ENCODE results near the gene DNM3.

The DNM3 gene

DNA sequence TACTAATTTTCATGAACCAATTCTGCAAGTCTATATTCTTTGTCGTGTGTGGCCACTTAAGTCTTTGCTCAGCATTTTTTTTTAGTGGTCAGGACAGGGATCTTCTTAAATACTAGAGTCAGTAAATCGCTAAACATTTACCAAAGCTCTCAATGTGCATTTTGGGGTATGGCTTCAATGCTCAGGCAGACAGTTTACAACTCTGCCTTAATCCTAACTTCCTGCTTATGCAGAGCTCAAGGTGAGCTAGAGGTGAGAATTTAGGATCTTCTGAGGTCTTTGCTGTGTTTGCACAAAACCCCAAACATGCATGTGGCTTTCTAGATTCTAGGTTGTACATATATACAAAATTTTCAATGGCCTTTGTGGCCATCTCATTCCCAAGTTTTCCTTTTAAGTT, 153.0 kb downstream of the DNM3 start:
- no peaks in the 10 kb centered on the region for H3K9me3 ChIP-seq
- TF ChIP-seq, protein P1, sequence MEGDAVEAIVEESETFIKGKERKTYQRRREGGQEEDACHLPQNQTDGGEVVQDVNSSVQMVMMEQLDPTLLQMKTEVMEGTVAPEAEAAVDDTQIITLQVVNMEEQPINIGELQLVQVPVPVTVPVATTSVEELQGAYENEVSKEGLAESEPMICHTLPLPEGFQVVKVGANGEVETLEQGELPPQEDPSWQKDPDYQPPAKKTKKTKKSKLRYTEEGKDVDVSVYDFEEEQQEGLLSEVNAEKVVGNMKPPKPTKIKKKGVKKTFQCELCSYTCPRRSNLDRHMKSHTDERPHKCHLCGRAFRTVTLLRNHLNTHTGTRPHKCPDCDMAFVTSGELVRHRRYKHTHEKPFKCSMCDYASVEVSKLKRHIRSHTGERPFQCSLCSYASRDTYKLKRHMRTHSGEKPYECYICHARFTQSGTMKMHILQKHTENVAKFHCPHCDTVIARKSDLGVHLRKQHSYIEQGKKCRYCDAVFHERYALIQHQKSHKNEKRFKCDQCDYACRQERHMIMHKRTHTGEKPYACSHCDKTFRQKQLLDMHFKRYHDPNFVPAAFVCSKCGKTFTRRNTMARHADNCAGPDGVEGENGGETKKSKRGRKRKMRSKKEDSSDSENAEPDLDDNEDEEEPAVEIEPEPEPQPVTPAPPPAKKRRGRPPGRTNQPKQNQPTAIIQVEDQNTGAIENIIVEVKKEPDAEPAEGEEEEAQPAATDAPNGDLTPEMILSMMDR (IDR thresholded peaks at IDR 0.05): no peak
- no peak overlapping the region for H3K4me3 ChIP-seq (ENCODE audit: low read depth in 1 of 2, low read length in 1 of 2)
- no peaks in the 10 kb centered on the region for H3K4me1 ChIP-seq (ENCODE audit: control insufficient read depth in 1 of 2, insufficient read depth in 1 of 2, low read depth in 1 of 2, low read length in 1 of 2)
- H3K36me3 ChIP-seq: no peaks in the 10 kb centered on the region
- no peaks in the 10 kb centered on the region for H3K27me3 ChIP-seq
- H3K27ac ChIP-seq: no peak overlapping the region

DNA sequence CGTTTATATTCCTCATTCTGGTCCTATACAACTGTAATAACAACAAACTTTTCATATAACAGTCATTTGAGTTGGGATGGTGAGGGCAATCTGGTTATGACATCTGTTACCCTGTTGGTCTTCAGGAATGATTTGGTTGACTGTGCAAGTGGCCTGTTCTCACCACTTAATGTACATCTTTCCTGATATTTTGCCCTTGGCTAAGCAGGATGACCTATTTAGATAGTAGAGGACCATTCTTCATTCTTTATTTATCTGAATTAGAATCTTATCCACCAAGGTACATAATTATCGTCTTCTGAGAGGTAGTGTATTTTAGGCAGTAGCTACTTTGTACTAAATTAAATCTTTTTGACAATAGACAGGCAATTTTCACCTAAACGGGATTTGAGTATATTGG, 154.3 kb downstream of the DNM3 start:
- H3K9me3 ChIP-seq: no peaks in the 10 kb centered on the region
- TF ChIP-seq, protein P1 (IDR thresholded peaks at IDR 0.05): no peak
- H3K4me3 ChIP-seq (ENCODE audit: low read depth in 1 of 2, low read length in 1 of 2): no peak overlapping the region
- no peak overlapping the region for H3K27ac ChIP-seq
- H3K27me3 ChIP-seq: no peaks in the 10 kb centered on the region
- no peaks in the 10 kb centered on the region for H3K4me1 ChIP-seq (ENCODE audit: control insufficient read depth in 1 of 2, insufficient read depth in 1 of 2, low read depth in 1 of 2, low read length in 1 of 2)
- no peaks in the 10 kb centered on the region for H3K36me3 ChIP-seq

DNA sequence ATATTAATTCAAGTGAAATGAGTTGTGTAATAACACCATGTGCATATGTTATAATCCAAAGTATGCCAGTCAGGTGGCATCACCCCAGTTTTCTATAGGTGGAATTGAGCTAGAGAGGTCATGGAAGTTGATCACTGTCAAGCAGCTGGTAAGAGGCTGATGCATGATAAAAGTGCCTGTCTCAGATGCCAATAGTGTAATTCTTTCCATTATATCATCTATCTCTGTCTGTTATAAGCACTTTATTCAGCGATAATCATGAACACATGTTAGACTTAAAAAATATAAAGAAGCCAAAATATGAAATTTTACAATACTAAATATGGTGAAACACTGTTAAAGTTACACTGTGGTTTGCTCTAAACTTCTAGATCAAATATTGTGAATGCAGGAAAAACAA, 156.6 kb downstream of the DNM3 start:
- Histone ChIP-seq H3K4me1 (ENCODE audit: control insufficient read depth in 1 of 2, insufficient read depth in 1 of 2, low read depth in 1 of 2, low read length in 1 of 2) (no peaks in the 10 kb centered on the region), H3K9me3 (no peaks in the 10 kb centered on the region), H3K36me3 (no peaks in the 10 kb centered on the region), H3K27me3 (no peaks in the 10 kb centered on the region), H3K4me3 (ENCODE audit: low read depth in 1 of 2, low read length in 1 of 2) (no peak overlapping the region), H3K27ac (no peak overlapping the region)
- TF ChIP-seq, protein P1 (IDR thresholded peaks at IDR 0.05): no peak

DNA sequence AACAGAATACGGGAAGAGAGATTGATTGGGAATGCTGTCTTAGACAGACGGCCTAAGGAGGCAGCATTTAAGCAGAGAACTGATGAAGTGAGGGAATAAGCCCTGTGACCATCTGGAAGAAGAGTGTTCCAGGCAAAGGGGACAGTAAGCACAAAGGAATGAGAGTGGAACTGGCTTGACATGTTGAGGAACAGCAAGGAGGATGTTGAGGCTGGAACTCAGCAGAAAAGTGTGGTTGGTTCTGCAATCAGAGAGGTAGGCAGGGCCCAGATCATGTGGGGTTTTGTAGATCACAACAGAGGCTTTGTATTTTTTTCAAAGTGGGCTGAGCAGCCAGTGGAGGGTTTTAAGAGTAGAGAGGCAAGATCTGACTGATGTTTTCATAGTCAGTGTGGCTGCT, 157.4 kb downstream of the DNM3 start:
- Histone ChIP-seq H3K9me3 (no peaks in the 10 kb centered on the region), H3K4me1 (ENCODE audit: control insufficient read depth in 1 of 2, insufficient read depth in 1 of 2, low read depth in 1 of 2, low read length in 1 of 2) (peaks cover 0 to 4% of the 10 kb centered on the region in 2 experiments), H3K27me3 (no peaks in the 10 kb centered on the region), H3K36me3 (no peaks in the 10 kb centered on the region), H3K4me3 (ENCODE audit: low read depth in 1 of 2, low read length in 1 of 2) (no peak overlapping the region), H3K27ac (no peak overlapping the region)
- TF ChIP-seq, protein P1 (IDR thresholded peaks at IDR 0.05): no peak

DNA sequence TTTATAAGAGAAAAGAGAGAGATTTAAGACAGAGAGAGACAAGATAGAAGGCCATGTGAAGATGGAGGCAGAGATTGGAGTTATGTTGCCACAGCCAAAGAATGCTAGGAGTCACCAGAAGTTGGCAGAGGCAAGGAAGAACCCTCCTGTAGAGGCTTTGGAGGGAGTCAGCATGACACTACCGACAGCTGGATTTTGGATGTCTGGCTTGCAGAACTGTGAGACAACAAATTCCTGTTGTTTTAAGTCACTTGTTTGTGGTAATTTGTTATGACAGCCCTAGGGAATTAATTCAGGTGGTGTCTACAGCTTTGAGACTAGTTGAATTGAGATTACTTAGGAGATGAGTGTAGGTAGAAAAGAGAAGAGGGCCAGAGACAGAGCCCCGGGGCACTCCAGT, 158.5 kb downstream of the DNM3 start:
- Histone ChIP-seq H3K27me3 (no peaks in the 10 kb centered on the region), H3K27ac (no peak overlapping the region), H3K9me3 (no peaks in the 10 kb centered on the region), H3K4me1 (ENCODE audit: control insufficient read depth in 1 of 2, insufficient read depth in 1 of 2, low read depth in 1 of 2, low read length in 1 of 2) (peaks cover 7 to 14% of the 10 kb centered on the region in 2 experiments), H3K4me3 (ENCODE audit: low read depth in 1 of 2, low read length in 1 of 2) (no peak overlapping the region), H3K36me3 (no peaks in the 10 kb centered on the region)
- TF ChIP-seq, protein P1 (IDR thresholded peaks at IDR 0.05): no peak

DNA sequence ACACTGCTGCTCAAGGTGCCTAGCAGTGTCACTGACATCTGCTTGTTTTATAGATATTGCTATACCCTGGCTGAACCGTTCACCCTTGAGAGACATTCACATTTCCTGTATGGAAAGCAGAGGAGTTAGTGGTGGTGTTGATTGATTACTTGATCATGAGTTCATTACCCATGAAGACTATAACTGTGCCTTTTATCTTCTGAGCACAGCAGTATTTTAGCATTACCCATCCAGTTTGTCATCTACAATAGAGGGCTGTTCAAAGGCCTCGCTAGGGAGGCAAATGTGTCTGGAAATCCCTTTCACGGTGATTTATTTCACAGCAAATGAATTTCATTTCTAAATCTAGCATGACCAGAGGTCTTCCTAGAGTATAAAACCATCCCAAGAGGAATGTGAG, 160.0 kb downstream of the DNM3 start:
- no peak overlapping the region for H3K27ac ChIP-seq
- H3K4me3 ChIP-seq (ENCODE audit: low read depth in 1 of 2, low read length in 1 of 2): no peak overlapping the region
- H3K9me3 ChIP-seq: no peaks in the 10 kb centered on the region
- no peaks in the 10 kb centered on the region for H3K36me3 ChIP-seq
- no peaks in the 10 kb centered on the region for H3K27me3 ChIP-seq
- TF ChIP-seq, protein P1 (IDR thresholded peaks at IDR 0.05): no peak
- peaks cover 7 to 21% of the 10 kb centered on the region in 2 experiments for H3K4me1 ChIP-seq (ENCODE audit: control insufficient read depth in 1 of 2, insufficient read depth in 1 of 2, low read depth in 1 of 2, low read length in 1 of 2)

Data from neutrophil (primary cell).